Common myeloid progenitor, CD34-positive (primary cell): ENCODE measurements around the gene CARD9.
A peak's percentile ranks its signal among the peaks of the same experiment; 100 is the strongest.

Experiments used
- CTCF ChIA-PET: fragments of 350-600 bp; sonication (Branson Sonifier 250); formaldehyde crosslinking; loops from one replicate; lab custom pipeline; 2021; ENCODE audit warnings: antibody characterized with exemption; lab: Charles Lee
- POLR2A ChIA-PET: fragments of 350-600 bp; sonication (Branson Sonifier 250); formaldehyde crosslinking; loops from one replicate; lab custom pipeline; 2021; ENCODE audit warnings: antibody characterized with exemption; lab: Charles Lee
- DNase-seq, 3 donors: peaks; one replicate each; pipeline versions ENCODE4 v3.0.0 to v3.0.0-alpha.2; 2013
- H3K27ac ChIP-seq, 2 experiments: 1 replicate in 1 of 2; 2 replicates in 1 of 2; pipeline ENCODE4 v1.7.0; 2013; ENCODE audit warnings: inconsistent platforms in 2 of 2, low read length in 2 of 2, mild to moderate bottlenecking in 2 of 2, low read depth in 1 of 2, moderate library complexity in 1 of 2; ENCODE audit not compliant: severe bottlenecking in 2 of 2, insufficient read depth in 1 of 2, poor library complexity in 1 of 2
- H3K27me3 ChIP-seq, 5 experiments: replicated peaks in 2 of 5; 1 replicate in 3 of 5; 2 replicates in 2 of 5; pipeline versions ENCODE4 v1.6.1 to v1.7.0; 2013; ENCODE audit warnings: low read length in 4 of 5, mild to moderate bottlenecking in 2 of 5, moderate library complexity in 2 of 5, inconsistent platforms in 1 of 5; ENCODE audit not compliant: insufficient read depth in 5 of 5, control insufficient read depth in 4 of 5
- H3K36me3 ChIP-seq, 4 experiments: 1 replicate in 2 of 4; 2 replicates in 2 of 4; pipeline versions ENCODE4 v1.6.1 to v1.7.0; 2013; ENCODE audit warnings: low read length in 3 of 4, control low read depth in 1 of 4, mild to moderate bottlenecking in 1 of 4; ENCODE audit not compliant: control insufficient read depth in 4 of 4, insufficient read depth in 4 of 4
- H3K4me1 ChIP-seq, 4 experiments: 1 replicate in 3 of 4; 2 replicates in 1 of 4; pipeline versions ENCODE4 v1.6.1 to v1.7.1; 2013; ENCODE audit warnings: low read length in 3 of 4, mild to moderate bottlenecking in 3 of 4, control low read depth in 1 of 4, inconsistent platforms in 1 of 4, moderate library complexity in 1 of 4; ENCODE audit not compliant: control insufficient read depth in 4 of 4, insufficient read depth in 4 of 4; ENCODE audit errors: control extremely low read depth in 1 of 4
- H3K4me3 ChIP-seq, 7 experiments: 1 replicate in 4 of 7; 2 replicates in 3 of 7; pipeline versions ENCODE4 v1.5.1 to v1.7.0; 2013; ENCODE audit warnings: mild to moderate bottlenecking in 7 of 7, low read length in 6 of 7, moderate library complexity in 6 of 7, inconsistent platforms in 2 of 7, low read depth in 2 of 7, control low read depth in 1 of 7; ENCODE audit not compliant: insufficient read depth in 4 of 7, control insufficient read depth in 1 of 7; ENCODE audit errors: extremely low read depth in 1 of 7
- H3K9me3 ChIP-seq, 5 experiments: 1 replicate in 4 of 5; 2 replicates in 1 of 5; pipeline versions ENCODE4 v1.6.1 to v1.7.1; 2013; ENCODE audit warnings: low read length in 4 of 5, mild to moderate bottlenecking in 2 of 5, inconsistent platforms in 1 of 5, low read depth in 1 of 5, moderate library complexity in 1 of 5; ENCODE audit not compliant: control insufficient read depth in 4 of 5, insufficient read depth in 2 of 5; ENCODE audit errors: control extremely low read depth in 1 of 5
- WGBS: methylation state at CpG from one replicate; pipeline ENCODE4 v1.1.5; 2013; ENCODE audit not compliant: insufficient coverage; 5-methylcytosine and 5-hydroxymethylcytosine counted together

The CARD9 gene

GRCh38 chr9:136402067-136402466 is 28.6 kb upstream of the CARD9 start:
- ChIA-PET POLR2A (no interaction called here), CTCF (interaction anchor here (0.7 to 2.4 kb wide), 12 partner anchors 9 to 90 kb away, joined by 3 to 22 read pairs (median 5); partner anchors contain the start of gene DNLZ)
- Histone ChIP-seq H3K27me3 (no peaks in the 10 kb centered on the region), H3K4me1 (peaks cover 0 to 22% (median 20%) of the 10 kb centered on the region in 4 experiments), H3K4me3 (no peak overlapping the region), H3K36me3 (peaks cover 5 to 68% (median 44%) of the 10 kb centered on the region in 4 experiments), H3K27ac (no peak overlapping the region), H3K9me3 (no peaks in the 10 kb centered on the region)
- no peak for DNase-seq
- 96% methylated on average over 9 of the region's 13 CpGs for WGBS

GRCh38 chr9:136401173-136401922 is 27.9 kb upstream of the CARD9 start:
- Histone ChIP-seq H3K4me1 (peaks cover 0 to 22% (median 20%) of the 10 kb centered on the region in 4 experiments), H3K4me3 (no peak overlapping the region), H3K9me3 (no peaks in the 10 kb centered on the region), H3K27ac (no peak overlapping the region), H3K36me3 (peaks cover 6 to 70% (median 46%) of the 10 kb centered on the region in 4 experiments), H3K27me3 (no peaks in the 10 kb centered on the region)
- ChIA-PET POLR2A (no interaction called here), CTCF (interaction anchor here (0.7 to 2.4 kb wide), 15 partner anchors 8 to 93 kb away, joined by 3 to 22 read pairs (median 5); partner anchors contain the start of gene DNLZ)
- 98% methylated on average over 18 of the region's 18 CpGs for WGBS
- DNase-seq: no peak

- peak within 1 kb of the TSS in 1 of 2 experiments; percentile 63 for H3K27ac ChIP-seq
- H3K4me3 ChIP-seq: peak within 1 kb of the TSS; percentile 64 to 87 (median 77)
- CTCF ChIA-PET: interaction anchor here (0.9 to 2.4 kb wide), 10 partner anchors 7 to 91 kb away, joined by 3 to 22 read pairs (median 6); partner anchors contain the start of gene DNLZ
- peaks cover 3 to 70% (median 47%) of the 10 kb centered on the region in 4 experiments for H3K36me3 ChIP-seq
- POLR2A ChIA-PET: no interaction called here
- no peaks in the 10 kb centered on the region for H3K27me3 ChIP-seq
- no peaks in the 10 kb centered on the region for H3K9me3 ChIP-seq
- DNase-seq: peak; percentile 84 to 90 (median 88)
- WGBS: 5% methylated on average over 55 of the region's 71 CpGs
- H3K4me1 ChIP-seq: peaks cover 0 to 22% (median 20%) of the 10 kb centered on the region in 4 experiments
Observed at GRCh38 chr9:136400038-136400834, 26.8 kb upstream of the CARD9 start, which contains the start of gene SNAPC4. TSS of gene SNAPC4 (minus strand) at chr9:136400170. CDS start at chr9:136398428, 1,742 bp downstream.

GRCh38 chr9:136399176-136400037 is 25.9 kb upstream of the CARD9 start:
- H3K27ac ChIP-seq: peak overlapping the region in 1 of 2 experiments; percentile 63
- 4% methylated on average over 55 of the region's 67 CpGs for WGBS
- H3K9me3 ChIP-seq: no peaks in the 10 kb centered on the region
- peaks cover 0 to 22% (median 20%) of the 10 kb centered on the region in 4 experiments for H3K4me1 ChIP-seq
- peaks cover 3 to 70% (median 47%) of the 10 kb centered on the region in 4 experiments for H3K36me3 ChIP-seq
- peak; percentile 20 to 69 (median 68) for DNase-seq
- H3K27me3 ChIP-seq: no peaks in the 10 kb centered on the region
- ChIA-PET POLR2A (no interaction called here), CTCF (interaction anchor here (1.0 to 1.4 kb wide), 4 partner anchors 11 to 89 kb away, joined by 3 to 6 read pairs (median 3); no protein-coding TSS in a partner anchor)
- peak overlapping the region; percentile 64 to 87 (median 77) for H3K4me3 ChIP-seq

- H3K4me3 ChIP-seq: peak overlapping the region in 1 of 7 experiments; percentile 79
- WGBS: 95% methylated on average over 12 of the region's 12 CpGs
- no peak for DNase-seq
- ChIA-PET CTCF (interaction anchor here (1.3 to 1.5 kb wide), 3 partner anchors 10 to 88 kb away, joined by 3 to 6 read pairs (median 3); no protein-coding TSS in a partner anchor), POLR2A (no interaction called here)
- no peaks in the 10 kb centered on the region for H3K27me3 ChIP-seq
- no peak overlapping the region for H3K27ac ChIP-seq
- peaks cover 0 to 22% (median 16%) of the 10 kb centered on the region in 4 experiments for H3K4me1 ChIP-seq
- no peaks in the 10 kb centered on the region for H3K9me3 ChIP-seq
- peaks cover 3 to 71% (median 51%) of the 10 kb centered on the region in 4 experiments for H3K36me3 ChIP-seq
Observed at GRCh38 chr9:136398286-136398685, 24.8 kb upstream of the CARD9 start.

GRCh38 chr9:136397643-136398042 is 24.2 kb upstream of the CARD9 start:
- Histone ChIP-seq H3K9me3 (no peaks in the 10 kb centered on the region), H3K27ac (no peak overlapping the region), H3K4me1 (peaks cover 0 to 22% (median 16%) of the 10 kb centered on the region in 4 experiments), H3K36me3 (peaks cover 3 to 75% (median 56%) of the 10 kb centered on the region in 4 experiments), H3K27me3 (no peaks in the 10 kb centered on the region), H3K4me3 (no peak overlapping the region)
- no CpG with 5 or more reads among the region's 6 CpGs for WGBS
- CTCF ChIA-PET: interaction anchor here (0.6 to 1.6 kb wide), 6 partner anchors 10 to 43 kb away, joined by 3 to 7 read pairs (median 3); partner anchors contain the start of genes DNLZ, ENTR1 and PMPCA
- POLR2A ChIA-PET: no interaction called here
- DNase-seq: no peak
